Mesothelial cell of epicardium (in vitro differentiated cells): ENCODE results near the gene SAFB2. TPM values are rescaled to one million over a fixed set of nuclear protein-coding genes. Genes with fewer than 3 reads are reported as not detected.

ENCODE experiments used
- DNase-seq, 2 experiments: peaks; one replicate each; pipeline ENCODE4 v3.0.0; 2021; ENCODE audit warnings: low spot score in 2 of 2; ENCODE audit not compliant: unreplicated experiment in 2 of 2
- H3K27ac Mint-ChIP-seq: 2 replicates; pipeline ENCODE4 v1.8.0; 2021; ENCODE audit warnings: mixed read lengths
- H3K27me3 Mint-ChIP-seq: 2 replicates; pipeline ENCODE4 v1.8.0; 2021; ENCODE audit warnings: low read depth, mixed read lengths
- H3K36me3 Mint-ChIP-seq: 2 replicates; pipeline ENCODE4 v1.8.0; 2021; ENCODE audit warnings: mixed read lengths
- H3K4me1 Mint-ChIP-seq: 2 replicates; pipeline ENCODE4 v1.8.0; 2021; ENCODE audit warnings: mixed read lengths
- H3K4me3 Mint-ChIP-seq: 2 replicates; pipeline ENCODE4 v1.8.0; 2021; ENCODE audit warnings: mild to moderate bottlenecking, moderate library complexity, mixed read lengths
- H3K9me3 Mint-ChIP-seq: 2 replicates; pipeline ENCODE4 v1.8.0; 2021; ENCODE audit warnings: mixed read lengths
- total RNA-seq: library from RNA; stranded (reverse); gene quantifications from 3 replicates; pipeline ENCODE4 v1.2.1, GENCODE V29; 2021
- TF ChIP-seq, protein P1 (sequence below): fragments of 200-600 bp; sonication (generic); IDR thresholded peaks from one replicate; pipeline ENCODE4 v1.5.0; 2021; ENCODE audit warnings: antibody characterized with exemption; ENCODE audit not compliant: unreplicated experiment

The SAFB2 gene
- total RNA-seq, 1 donor from 2014 or later: 78.4 TPM

DNA sequence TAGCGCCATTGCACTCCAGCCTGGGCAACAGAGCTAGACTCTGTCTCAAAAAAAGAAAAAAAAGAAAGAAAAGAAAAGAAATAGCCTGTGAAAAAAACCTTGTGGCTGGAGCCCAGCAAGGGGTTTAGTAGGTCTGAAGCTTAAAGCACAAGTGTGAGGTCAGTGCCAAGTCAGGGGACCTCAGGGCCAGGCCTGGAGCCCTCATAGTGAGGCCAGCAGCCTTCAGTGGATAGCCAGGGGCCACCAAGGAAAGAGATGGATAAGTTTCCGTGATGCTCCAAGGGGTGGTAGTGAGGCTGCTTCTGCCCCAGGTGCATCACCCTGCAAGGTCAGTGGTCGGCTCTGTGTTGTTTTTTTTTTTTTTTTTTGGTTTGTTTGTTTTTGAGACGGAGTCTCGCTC lies 67.7 kb downstream of the SAFB2 start:
- no peak for DNase-seq
- Mint-ChIP-seq H3K4me3 (no peak overlapping the region), H3K27ac (no peak overlapping the region), H3K9me3 (no peaks in the 10 kb centered on the region), H3K4me1 (peaks cover 13% of the 10 kb centered on the region), H3K36me3 (no peaks in the 10 kb centered on the region), H3K27me3 (peaks cover 17% of the 10 kb centered on the region)
- TF ChIP-seq, protein P1, sequence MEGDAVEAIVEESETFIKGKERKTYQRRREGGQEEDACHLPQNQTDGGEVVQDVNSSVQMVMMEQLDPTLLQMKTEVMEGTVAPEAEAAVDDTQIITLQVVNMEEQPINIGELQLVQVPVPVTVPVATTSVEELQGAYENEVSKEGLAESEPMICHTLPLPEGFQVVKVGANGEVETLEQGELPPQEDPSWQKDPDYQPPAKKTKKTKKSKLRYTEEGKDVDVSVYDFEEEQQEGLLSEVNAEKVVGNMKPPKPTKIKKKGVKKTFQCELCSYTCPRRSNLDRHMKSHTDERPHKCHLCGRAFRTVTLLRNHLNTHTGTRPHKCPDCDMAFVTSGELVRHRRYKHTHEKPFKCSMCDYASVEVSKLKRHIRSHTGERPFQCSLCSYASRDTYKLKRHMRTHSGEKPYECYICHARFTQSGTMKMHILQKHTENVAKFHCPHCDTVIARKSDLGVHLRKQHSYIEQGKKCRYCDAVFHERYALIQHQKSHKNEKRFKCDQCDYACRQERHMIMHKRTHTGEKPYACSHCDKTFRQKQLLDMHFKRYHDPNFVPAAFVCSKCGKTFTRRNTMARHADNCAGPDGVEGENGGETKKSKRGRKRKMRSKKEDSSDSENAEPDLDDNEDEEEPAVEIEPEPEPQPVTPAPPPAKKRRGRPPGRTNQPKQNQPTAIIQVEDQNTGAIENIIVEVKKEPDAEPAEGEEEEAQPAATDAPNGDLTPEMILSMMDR: no peak

- Mint-ChIP-seq H3K27ac (no peak overlapping the region), H3K4me1 (peaks cover 13% of the 10 kb centered on the region), H3K36me3 (no peaks in the 10 kb centered on the region), H3K9me3 (no peaks in the 10 kb centered on the region), H3K4me3 (no peak overlapping the region), H3K27me3 (peaks cover 25% of the 10 kb centered on the region)
- TF ChIP-seq, protein P1: no peak
- no peak for DNase-seq
Measured at GRCh38 chr19:5553892-5554291, 68.7 kb downstream of the SAFB2 start.

DNA sequence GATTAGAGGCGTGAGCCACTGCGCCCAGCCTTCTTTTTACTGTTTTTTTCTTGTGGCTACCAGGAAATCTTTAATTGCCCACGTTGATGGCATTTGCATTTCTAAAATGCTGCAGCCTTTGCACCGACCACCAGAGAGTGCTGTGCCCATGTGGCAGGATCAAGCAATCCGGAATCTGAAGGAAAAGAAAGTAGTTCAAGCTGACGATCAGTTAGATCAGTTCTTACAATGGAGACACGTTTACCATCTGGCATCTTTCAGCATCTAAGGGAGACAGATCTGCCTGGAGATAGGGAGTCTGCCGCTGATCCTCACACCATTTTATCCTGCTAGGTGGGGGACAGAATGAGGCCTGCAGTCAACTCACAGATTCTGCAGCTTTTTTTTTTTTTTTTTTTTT lies 74.7 kb downstream of the SAFB2 start:
- no peak overlapping the region for H3K4me3 Mint-ChIP-seq
- peaks cover 42% of the 10 kb centered on the region for H3K27me3 Mint-ChIP-seq
- no peaks in the 10 kb centered on the region for H3K4me1 Mint-ChIP-seq
- H3K27ac Mint-ChIP-seq: no peak overlapping the region
- no peak for DNase-seq
- TF ChIP-seq, protein P1: peak; percentile 20
- H3K36me3 Mint-ChIP-seq: no peaks in the 10 kb centered on the region
- no peaks in the 10 kb centered on the region for H3K9me3 Mint-ChIP-seq

GRCh38 chr19:5545984-5546383 lies 76.6 kb downstream of the SAFB2 start:
- Mint-ChIP-seq H3K36me3 (no peaks in the 10 kb centered on the region), H3K4me1 (no peaks in the 10 kb centered on the region), H3K9me3 (no peaks in the 10 kb centered on the region), H3K4me3 (no peak overlapping the region), H3K27ac (no peak overlapping the region), H3K27me3 (peaks cover 33% of the 10 kb centered on the region)
- DNase-seq: no peak
- TF ChIP-seq, protein P1: no peak

- Mint-ChIP-seq H3K4me1 (no peaks in the 10 kb centered on the region), H3K36me3 (no peaks in the 10 kb centered on the region), H3K27ac (no peak overlapping the region), H3K4me3 (no peak overlapping the region), H3K9me3 (no peaks in the 10 kb centered on the region), H3K27me3 (peaks cover 27% of the 10 kb centered on the region)
- TF ChIP-seq, protein P1: no peak
- DNase-seq: no peak
Measured at GRCh38 chr19:5545051-5545450, 77.5 kb downstream of the SAFB2 start.

- TF ChIP-seq, protein P1: no peak
- Mint-ChIP-seq H3K27me3 (peaks cover 12% of the 10 kb centered on the region), H3K27ac (no peak overlapping the region), H3K9me3 (no peaks in the 10 kb centered on the region), H3K4me3 (no peak overlapping the region), H3K36me3 (no peaks in the 10 kb centered on the region), H3K4me1 (no peaks in the 10 kb centered on the region)
- DNase-seq: no peak
Measured at GRCh38 chr19:5542665-5543064, 79.9 kb downstream of the SAFB2 start.
